ENCODE data around the gene TYMS.

TYMS gene

DNA sequence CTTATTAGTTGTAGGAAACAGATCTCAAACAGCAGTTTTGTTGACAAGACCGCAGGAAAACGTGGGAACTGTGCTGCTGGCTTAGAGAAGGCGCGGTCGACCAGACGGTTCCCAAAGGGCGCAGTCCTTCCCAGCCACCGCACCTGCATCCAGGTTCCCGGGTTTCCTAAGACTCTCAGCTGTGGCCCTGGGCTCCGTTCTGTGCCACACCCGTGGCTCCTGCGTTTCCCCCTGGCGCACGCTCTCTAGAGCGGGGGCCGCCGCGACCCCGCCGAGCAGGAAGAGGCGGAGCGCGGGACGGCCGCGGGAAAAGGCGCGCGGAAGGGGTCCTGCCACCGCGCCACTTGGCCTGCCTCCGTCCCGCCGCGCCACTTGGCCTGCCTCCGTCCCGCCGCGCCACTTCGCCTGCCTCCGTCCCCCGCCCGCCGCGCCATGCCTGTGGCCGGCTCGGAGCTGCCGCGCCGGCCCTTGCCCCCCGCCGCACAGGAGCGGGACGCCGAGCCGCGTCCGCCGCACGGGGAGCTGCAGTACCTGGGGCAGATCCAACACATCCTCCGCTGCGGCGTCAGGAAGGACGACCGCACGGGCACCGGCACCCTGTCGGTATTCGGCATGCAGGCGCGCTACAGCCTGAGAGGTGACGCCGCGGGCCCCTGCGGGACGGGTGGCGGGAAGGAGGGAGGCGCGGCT lies at the start of gene TYMS:
TSS of gene TYMS (plus strand) at position 343 of the 690 bp plus-strand sequence. CDS start at position 433, 90 bp downstream.
- no peak for TF ChIP-seq FOXM1 (IDR thresholded peaks at IDR 0.05; ENCODE audit: borderline replicate concordance, low read depth)
- TF ChIP-seq TEAD4 (IDR thresholded peaks at IDR 0.05), result no peak
- TF ChIP-seq, protein P1, sequence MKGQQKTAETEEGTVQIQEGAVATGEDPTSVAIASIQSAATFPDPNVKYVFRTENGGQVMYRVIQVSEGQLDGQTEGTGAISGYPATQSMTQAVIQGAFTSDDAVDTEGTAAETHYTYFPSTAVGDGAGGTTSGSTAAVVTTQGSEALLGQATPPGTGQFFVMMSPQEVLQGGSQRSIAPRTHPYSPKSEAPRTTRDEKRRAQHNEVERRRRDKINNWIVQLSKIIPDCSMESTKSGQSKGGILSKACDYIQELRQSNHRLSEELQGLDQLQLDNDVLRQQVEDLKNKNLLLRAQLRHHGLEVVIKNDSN (IDR thresholded peaks at IDR 0.05), result no peak
- TF ChIP-seq, protein P2, sequence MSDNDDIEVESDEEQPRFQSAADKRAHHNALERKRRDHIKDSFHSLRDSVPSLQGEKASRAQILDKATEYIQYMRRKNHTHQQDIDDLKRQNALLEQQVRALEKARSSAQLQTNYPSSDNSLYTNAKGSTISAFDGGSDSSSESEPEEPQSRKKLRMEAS (IDR thresholded peaks at IDR 0.05), result peak; percentile 69
- no peak for TF ChIP-seq EGR1 (IDR thresholded peaks at IDR 0.05)
- TF ChIP-seq YY1 (IDR thresholded peaks at IDR 0.05; ENCODE audit: low read depth), result 0 out of 2 replicates have a peak, but pooled peaks have one; percentile 19
- TF ChIP-seq, protein P3, sequence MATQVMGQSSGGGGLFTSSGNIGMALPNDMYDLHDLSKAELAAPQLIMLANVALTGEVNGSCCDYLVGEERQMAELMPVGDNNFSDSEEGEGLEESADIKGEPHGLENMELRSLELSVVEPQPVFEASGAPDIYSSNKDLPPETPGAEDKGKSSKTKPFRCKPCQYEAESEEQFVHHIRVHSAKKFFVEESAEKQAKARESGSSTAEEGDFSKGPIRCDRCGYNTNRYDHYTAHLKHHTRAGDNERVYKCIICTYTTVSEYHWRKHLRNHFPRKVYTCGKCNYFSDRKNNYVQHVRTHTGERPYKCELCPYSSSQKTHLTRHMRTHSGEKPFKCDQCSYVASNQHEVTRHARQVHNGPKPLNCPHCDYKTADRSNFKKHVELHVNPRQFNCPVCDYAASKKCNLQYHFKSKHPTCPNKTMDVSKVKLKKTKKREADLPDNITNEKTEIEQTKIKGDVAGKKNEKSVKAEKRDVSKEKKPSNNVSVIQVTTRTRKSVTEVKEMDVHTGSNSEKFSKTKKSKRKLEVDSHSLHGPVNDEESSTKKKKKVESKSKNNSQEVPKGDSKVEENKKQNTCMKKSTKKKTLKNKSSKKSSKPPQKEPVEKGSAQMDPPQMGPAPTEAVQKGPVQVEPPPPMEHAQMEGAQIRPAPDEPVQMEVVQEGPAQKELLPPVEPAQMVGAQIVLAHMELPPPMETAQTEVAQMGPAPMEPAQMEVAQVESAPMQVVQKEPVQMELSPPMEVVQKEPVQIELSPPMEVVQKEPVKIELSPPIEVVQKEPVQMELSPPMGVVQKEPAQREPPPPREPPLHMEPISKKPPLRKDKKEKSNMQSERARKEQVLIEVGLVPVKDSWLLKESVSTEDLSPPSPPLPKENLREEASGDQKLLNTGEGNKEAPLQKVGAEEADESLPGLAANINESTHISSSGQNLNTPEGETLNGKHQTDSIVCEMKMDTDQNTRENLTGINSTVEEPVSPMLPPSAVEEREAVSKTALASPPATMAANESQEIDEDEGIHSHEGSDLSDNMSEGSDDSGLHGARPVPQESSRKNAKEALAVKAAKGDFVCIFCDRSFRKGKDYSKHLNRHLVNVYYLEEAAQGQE (IDR thresholded peaks at IDR 0.05; ENCODE audit: low read depth), result no peak
- peak; percentile 33 for TF ChIP-seq TAF1 (IDR thresholded peaks at IDR 0.05; ENCODE audit: low read depth)
- TF ChIP-seq RAD21 (IDR thresholded peaks at IDR 0.05; ENCODE audit: low read depth), result no peak
- TF ChIP-seq EP300 (IDR thresholded peaks at IDR 0.05; ENCODE audit: borderline replicate concordance), result no peak; the same call in 1 of the 2 replicates
- no peak for TF ChIP-seq ZBTB7A (IDR thresholded peaks at IDR 0.05; ENCODE audit: low read depth)
- TF ChIP-seq TCF12 (IDR thresholded peaks at IDR 0.05; ENCODE audit: low read depth), result peak; percentile 48; the same call in 1 of the 2 replicates
- TF ChIP-seq CEBPB (IDR thresholded peaks at IDR 0.05), result no peak
- no peak for TF ChIP-seq CREB1 (IDR thresholded peaks at IDR 0.05; ENCODE audit: low read depth)
- 0 out of 2 replicates have a peak, but pooled peaks have one; percentile 3 for TF ChIP-seq NFIC (IDR thresholded peaks at IDR 0.05)

DNA sequence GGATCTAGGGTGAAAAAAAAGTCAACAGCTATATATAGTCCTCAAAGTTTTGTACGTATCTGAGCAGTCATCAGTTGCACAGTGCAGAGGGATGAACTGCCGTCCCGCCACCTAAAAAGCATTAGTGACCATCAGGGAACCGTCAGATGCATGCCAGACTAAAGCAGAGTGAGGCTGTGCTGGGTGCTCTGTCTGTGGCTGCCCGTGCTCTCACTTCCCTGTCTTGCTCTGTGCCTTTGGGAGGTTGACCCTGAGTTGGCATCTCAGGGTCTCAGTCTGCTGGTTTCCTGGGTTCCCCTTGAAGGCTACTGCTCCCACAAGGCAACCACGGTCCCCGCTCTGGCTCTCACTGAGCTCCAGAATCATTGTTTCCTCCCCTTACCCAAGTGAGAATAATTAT lies 49.5 kb upstream of the TYMS start:
- TF ChIP-seq EGR1 (IDR thresholded peaks at IDR 0.05), result no peak
- no peak for TF ChIP-seq CEBPB (IDR thresholded peaks at IDR 0.05)
- TF ChIP-seq YY1 (IDR thresholded peaks at IDR 0.05; ENCODE audit: low read depth), result no peak
- no peak for TF ChIP-seq CREB1 (IDR thresholded peaks at IDR 0.05; ENCODE audit: low read depth)
- no peak for TF ChIP-seq FOXM1 (IDR thresholded peaks at IDR 0.05; ENCODE audit: borderline replicate concordance, low read depth)
- TF ChIP-seq, protein P3 (IDR thresholded peaks at IDR 0.05; ENCODE audit: low read depth), result no peak
- TF ChIP-seq RAD21 (IDR thresholded peaks at IDR 0.05; ENCODE audit: low read depth), result no peak
- no peak for TF ChIP-seq NFIC (IDR thresholded peaks at IDR 0.05)
- TF ChIP-seq, protein P1 (IDR thresholded peaks at IDR 0.05), result no peak
- no peak for TF ChIP-seq ZBTB7A (IDR thresholded peaks at IDR 0.05; ENCODE audit: low read depth)
- TF ChIP-seq TCF12 (IDR thresholded peaks at IDR 0.05; ENCODE audit: low read depth), result no peak
- TF ChIP-seq TAF1 (IDR thresholded peaks at IDR 0.05; ENCODE audit: low read depth), result no peak
- no peak for TF ChIP-seq TEAD4 (IDR thresholded peaks at IDR 0.05)
- no peak for TF ChIP-seq EP300 (IDR thresholded peaks at IDR 0.05; ENCODE audit: borderline replicate concordance)
- TF ChIP-seq, protein P2 (IDR thresholded peaks at IDR 0.05), result no peak

DNA sequence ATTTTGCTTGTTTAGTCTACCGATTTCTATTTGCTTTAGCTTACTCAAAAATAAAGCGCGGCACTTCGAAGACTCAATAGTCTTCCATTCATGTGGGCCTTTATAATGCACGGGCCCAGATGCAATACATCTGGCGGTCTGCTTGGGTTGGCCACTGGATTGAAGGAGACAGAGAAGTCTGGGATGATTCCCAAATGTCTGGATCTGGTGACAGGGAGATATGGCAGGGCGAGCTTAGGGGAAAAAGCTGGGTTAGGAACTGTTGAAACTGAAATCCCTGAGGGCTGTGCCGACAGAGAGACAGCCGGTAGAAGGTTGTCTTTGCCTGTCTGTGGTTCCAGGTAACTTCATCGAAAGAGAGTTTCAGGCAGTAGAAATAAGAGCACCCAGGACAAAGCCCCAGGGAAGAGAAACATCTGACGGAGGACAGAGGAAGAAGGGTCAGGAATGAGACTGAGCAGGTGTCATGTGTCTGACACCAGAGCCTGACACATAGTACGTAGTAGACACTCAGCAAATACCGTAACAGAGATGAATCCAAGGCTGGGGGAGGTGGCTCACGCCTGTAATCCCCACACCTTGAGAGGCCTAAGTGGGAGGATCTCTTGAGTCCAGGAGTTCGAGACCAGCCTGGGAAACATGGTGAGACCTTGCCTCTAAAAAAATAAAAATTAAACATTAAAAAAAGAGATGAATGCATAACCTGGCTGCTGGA lies 47.1 kb upstream of the TYMS start:
- TF ChIP-seq CREB1 (IDR thresholded peaks at IDR 0.05; ENCODE audit: low read depth) (no peak), TAF1 (IDR thresholded peaks at IDR 0.05; ENCODE audit: low read depth) (no peak), FOXM1 (IDR thresholded peaks at IDR 0.05; ENCODE audit: borderline replicate concordance, low read depth) (no peak), RAD21 (IDR thresholded peaks at IDR 0.05; ENCODE audit: low read depth) (no peak), NFIC (IDR thresholded peaks at IDR 0.05) (no peak)
- TF ChIP-seq, protein P2 (IDR thresholded peaks at IDR 0.05), result no peak
- TF ChIP-seq, protein P3 (IDR thresholded peaks at IDR 0.05; ENCODE audit: low read depth), result no peak
